Fibroblast of upper back skin (primary cell): ENCODE results near the gene HS6ST3.

Experiments
- DNase-seq: peaks from one replicate; pipeline ENCODE4 v3.0.0-alpha.2; 2013

The HS6ST3 gene

GRCh38 chr13:96673825-96674224 is 583.9 kb downstream of the HS6ST3 start:
- DNase-seq, result no peak

GRCh38 chr13:96677029-96677428 is 587.1 kb downstream of the HS6ST3 start:
- no peak for DNase-seq

GRCh38 chr13:96678801-96679200 is 588.9 kb downstream of the HS6ST3 start:
- DNase-seq, result no peak

GRCh38 chr13:96680898-96681297 is 591.0 kb downstream of the HS6ST3 start:
- no peak for DNase-seq

GRCh38 chr13:96681766-96682165 is 591.9 kb downstream of the HS6ST3 start:
- DNase-seq, result no peak

- no peak for DNase-seq
Observed at GRCh38 chr13:96684469-96684868, 594.6 kb downstream of the HS6ST3 start.

- DNase-seq, result no peak
Observed at GRCh38 chr13:96684907-96685306, 595.0 kb downstream of the HS6ST3 start.

GRCh38 chr13:96686286-96686685 is 596.4 kb downstream of the HS6ST3 start:
- no peak for DNase-seq

GRCh38 chr13:96687191-96687590 is 597.3 kb downstream of the HS6ST3 start:
- no peak for DNase-seq

GRCh38 chr13:96690998-96691397 is 601.1 kb downstream of the HS6ST3 start:
- no peak for DNase-seq

- DNase-seq, result no peak
Observed at GRCh38 chr13:96696389-96696900, 606.5 kb downstream of the HS6ST3 start.

GRCh38 chr13:96700657-96701056 is 610.8 kb downstream of the HS6ST3 start:
- DNase-seq, result no peak

GRCh38 chr13:96707146-96707545 is 617.2 kb downstream of the HS6ST3 start:
- DNase-seq, result no peak

GRCh38 chr13:96710166-96710862 is 620.4 kb downstream of the HS6ST3 start:
- DNase-seq, result no peak

- no peak for DNase-seq
Observed at GRCh38 chr13:96720446-96720845, 630.5 kb downstream of the HS6ST3 start.

GRCh38 chr13:96726651-96727050 is 636.7 kb downstream of the HS6ST3 start:
- no peak for DNase-seq

- DNase-seq, result no peak
Observed at GRCh38 chr13:96728463-96728862, 638.6 kb downstream of the HS6ST3 start.

GRCh38 chr13:96730676-96731075 is 640.8 kb downstream of the HS6ST3 start:
- DNase-seq, result no peak

- no peak for DNase-seq
Observed at GRCh38 chr13:96734499-96734898, 644.6 kb downstream of the HS6ST3 start.

GRCh38 chr13:96741779-96742178 is 651.9 kb downstream of the HS6ST3 start:
- no peak for DNase-seq

GRCh38 chr13:96743296-96744089 is 653.6 kb downstream of the HS6ST3 start:
- no peak for DNase-seq

- DNase-seq, result no peak
Observed at GRCh38 chr13:96744367-96745331, 654.7 kb downstream of the HS6ST3 start.

GRCh38 chr13:96746886-96747285 is 657.0 kb downstream of the HS6ST3 start:
- DNase-seq, result no peak
